ENCODE data around the gene NIPBL.
"Not testable (repeated sequence)": the region's sequence is repeated elsewhere in the genome, so short reads cannot be mapped to it uniquely, and the experiment has no call there.

DNA sequence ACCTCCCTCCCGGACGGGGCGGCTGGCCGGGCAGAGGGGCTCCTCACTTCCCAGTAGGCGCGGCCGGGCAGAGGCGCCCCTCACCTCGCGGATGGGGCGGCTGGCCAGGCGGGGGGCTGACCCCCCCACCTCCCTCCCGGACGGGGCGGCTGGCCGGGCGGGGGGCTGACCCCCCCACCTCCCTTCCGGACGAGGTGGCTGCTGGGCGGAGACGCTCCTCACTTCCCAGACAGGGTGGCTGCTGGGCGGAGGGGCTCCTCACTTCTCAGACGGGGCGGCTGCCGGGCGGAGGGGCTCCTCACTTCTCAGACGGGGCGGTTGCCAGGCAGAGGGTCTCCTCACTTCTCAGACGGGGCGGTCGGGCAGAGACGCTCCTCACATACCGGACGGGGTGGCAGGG, 136.6 kb downstream of the NIPBL start:
- TF ChIP-seq, protein P1, sequence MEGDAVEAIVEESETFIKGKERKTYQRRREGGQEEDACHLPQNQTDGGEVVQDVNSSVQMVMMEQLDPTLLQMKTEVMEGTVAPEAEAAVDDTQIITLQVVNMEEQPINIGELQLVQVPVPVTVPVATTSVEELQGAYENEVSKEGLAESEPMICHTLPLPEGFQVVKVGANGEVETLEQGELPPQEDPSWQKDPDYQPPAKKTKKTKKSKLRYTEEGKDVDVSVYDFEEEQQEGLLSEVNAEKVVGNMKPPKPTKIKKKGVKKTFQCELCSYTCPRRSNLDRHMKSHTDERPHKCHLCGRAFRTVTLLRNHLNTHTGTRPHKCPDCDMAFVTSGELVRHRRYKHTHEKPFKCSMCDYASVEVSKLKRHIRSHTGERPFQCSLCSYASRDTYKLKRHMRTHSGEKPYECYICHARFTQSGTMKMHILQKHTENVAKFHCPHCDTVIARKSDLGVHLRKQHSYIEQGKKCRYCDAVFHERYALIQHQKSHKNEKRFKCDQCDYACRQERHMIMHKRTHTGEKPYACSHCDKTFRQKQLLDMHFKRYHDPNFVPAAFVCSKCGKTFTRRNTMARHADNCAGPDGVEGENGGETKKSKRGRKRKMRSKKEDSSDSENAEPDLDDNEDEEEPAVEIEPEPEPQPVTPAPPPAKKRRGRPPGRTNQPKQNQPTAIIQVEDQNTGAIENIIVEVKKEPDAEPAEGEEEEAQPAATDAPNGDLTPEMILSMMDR (IDR thresholded peaks at IDR 0.05; ENCODE audit: borderline replicate concordance, extremely low read depth, low read length, poor library complexity, severe bottlenecking), result not testable (repeated sequence)
- not testable (repeated sequence) for TF ChIP-seq EZH2 (IDR thresholded peaks at IDR 0.05; ENCODE audit: borderline replicate concordance, low read depth, low read length, severe bottlenecking)
